ENCODE results near the gene FBRSL1. TPM values are rescaled to one million over a fixed set of nuclear protein-coding genes. Genes with fewer than 3 reads are reported as not detected.
A peak's percentile ranks its signal among the peaks of the same experiment; 100 is the strongest.

The FBRSL1 gene
- polyA plus RNA-seq, 3 donors = 0.39 to 28.7 (median 0.74) TPM

DNA sequence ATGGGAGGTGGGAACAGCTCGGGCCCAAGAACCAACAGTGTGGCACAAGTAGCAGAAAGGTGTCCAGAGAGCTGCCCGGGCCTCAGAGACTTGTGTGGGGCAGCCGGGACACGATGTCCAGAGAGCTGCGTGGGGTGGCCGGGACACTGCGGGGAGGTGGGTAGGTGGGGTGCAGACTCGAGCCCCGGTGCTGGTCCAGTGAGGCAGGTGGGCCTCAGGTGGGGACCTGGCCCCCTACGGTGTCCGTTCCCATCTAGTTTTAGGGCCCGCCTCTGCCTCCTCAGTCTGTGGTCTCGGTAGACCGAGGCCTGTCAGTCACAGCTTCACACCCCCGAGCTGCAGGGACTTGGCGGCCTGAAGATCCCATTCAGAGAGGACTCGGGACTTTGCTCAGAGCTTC lies 6.3 kb upstream of the FBRSL1 start:
- H3K4me1 Mint-ChIP-seq = peaks cover 47% of the 10 kb centered on the region
- H3K4me3 ChIP-seq (replicated peaks in 1 of 3; ENCODE audit: low read depth in 2 of 3, low read length in 3 of 3) = no peak overlapping the region
- peaks cover 10 to 21% (median 14%) of the 10 kb centered on the region in 3 donors for H3K27me3 Mint-ChIP-seq (ENCODE audit: low read depth in 3 of 3)
- DNase-seq = no peak
- H3K27me3 ChIP-seq (ENCODE audit: control insufficient read depth in 2 of 2, insufficient read depth in 2 of 2, low read length in 2 of 2) = no peaks in the 10 kb centered on the region
- H2AFZ ChIP-seq (ENCODE audit: insufficient read depth, low read depth, low read length, poor library complexity, severe bottlenecking) = no peak overlapping the region
- H3K4me1 ChIP-seq (ENCODE audit: control insufficient read depth in 1 of 2, insufficient read depth in 2 of 2, low read length in 2 of 2) = peaks cover 50 to 62% of the 10 kb centered on the region in 2 donors
- H3K27ac ChIP-seq (ENCODE audit: low read depth in 1 of 2, low read length in 2 of 2) = no peak overlapping the region
- H3K79me2 ChIP-seq (ENCODE audit: insufficient read depth, low read length) = no peaks in the 10 kb centered on the region
- 93% methylated on average over 15 of the region's 17 CpGs for WGBS (ENCODE audit: insufficient coverage)
- H4K20me1 ChIP-seq (ENCODE audit: insufficient read depth, low read length) = no peaks in the 10 kb centered on the region
- intact Hi-C loops (cut with micrococcal nuclease) = no loop called here
- H3K27ac Mint-ChIP-seq = peak overlapping the region in 1 of 7 donors; percentile 63
- H3K9me3 ChIP-seq (replicated peaks in 1 of 2; ENCODE audit: control insufficient read depth in 1 of 2, insufficient read depth in 1 of 2, low read length in 2 of 2) = peaks cover 0 to 6% of the 10 kb centered on the region in 2 donors
- no peak overlapping the region for H3K9ac ChIP-seq (ENCODE audit: insufficient read depth, low read length, poor library complexity, severe bottlenecking)
- no peak overlapping the region for H3K4me2 ChIP-seq (replicated peaks; ENCODE audit: extremely low read depth, low read length, poor library complexity, severe bottlenecking)
- peaks cover 2 to 4% of the 10 kb centered on the region in 2 donors for H3K36me3 Mint-ChIP-seq
- peaks cover 0 to 7% (median 5%) of the 10 kb centered on the region in 7 donors for H3K9me3 Mint-ChIP-seq
- H3K36me3 ChIP-seq (replicated peaks in 1 of 2; ENCODE audit: control insufficient read depth in 1 of 2, insufficient read depth in 2 of 2, low read length in 2 of 2) = no peaks in the 10 kb centered on the region
- TF ChIP-seq, protein P1, sequence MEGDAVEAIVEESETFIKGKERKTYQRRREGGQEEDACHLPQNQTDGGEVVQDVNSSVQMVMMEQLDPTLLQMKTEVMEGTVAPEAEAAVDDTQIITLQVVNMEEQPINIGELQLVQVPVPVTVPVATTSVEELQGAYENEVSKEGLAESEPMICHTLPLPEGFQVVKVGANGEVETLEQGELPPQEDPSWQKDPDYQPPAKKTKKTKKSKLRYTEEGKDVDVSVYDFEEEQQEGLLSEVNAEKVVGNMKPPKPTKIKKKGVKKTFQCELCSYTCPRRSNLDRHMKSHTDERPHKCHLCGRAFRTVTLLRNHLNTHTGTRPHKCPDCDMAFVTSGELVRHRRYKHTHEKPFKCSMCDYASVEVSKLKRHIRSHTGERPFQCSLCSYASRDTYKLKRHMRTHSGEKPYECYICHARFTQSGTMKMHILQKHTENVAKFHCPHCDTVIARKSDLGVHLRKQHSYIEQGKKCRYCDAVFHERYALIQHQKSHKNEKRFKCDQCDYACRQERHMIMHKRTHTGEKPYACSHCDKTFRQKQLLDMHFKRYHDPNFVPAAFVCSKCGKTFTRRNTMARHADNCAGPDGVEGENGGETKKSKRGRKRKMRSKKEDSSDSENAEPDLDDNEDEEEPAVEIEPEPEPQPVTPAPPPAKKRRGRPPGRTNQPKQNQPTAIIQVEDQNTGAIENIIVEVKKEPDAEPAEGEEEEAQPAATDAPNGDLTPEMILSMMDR (IDR thresholded peaks at IDR 0.05) = no peak
- no peak overlapping the region for H3K4me3 Mint-ChIP-seq

DNA sequence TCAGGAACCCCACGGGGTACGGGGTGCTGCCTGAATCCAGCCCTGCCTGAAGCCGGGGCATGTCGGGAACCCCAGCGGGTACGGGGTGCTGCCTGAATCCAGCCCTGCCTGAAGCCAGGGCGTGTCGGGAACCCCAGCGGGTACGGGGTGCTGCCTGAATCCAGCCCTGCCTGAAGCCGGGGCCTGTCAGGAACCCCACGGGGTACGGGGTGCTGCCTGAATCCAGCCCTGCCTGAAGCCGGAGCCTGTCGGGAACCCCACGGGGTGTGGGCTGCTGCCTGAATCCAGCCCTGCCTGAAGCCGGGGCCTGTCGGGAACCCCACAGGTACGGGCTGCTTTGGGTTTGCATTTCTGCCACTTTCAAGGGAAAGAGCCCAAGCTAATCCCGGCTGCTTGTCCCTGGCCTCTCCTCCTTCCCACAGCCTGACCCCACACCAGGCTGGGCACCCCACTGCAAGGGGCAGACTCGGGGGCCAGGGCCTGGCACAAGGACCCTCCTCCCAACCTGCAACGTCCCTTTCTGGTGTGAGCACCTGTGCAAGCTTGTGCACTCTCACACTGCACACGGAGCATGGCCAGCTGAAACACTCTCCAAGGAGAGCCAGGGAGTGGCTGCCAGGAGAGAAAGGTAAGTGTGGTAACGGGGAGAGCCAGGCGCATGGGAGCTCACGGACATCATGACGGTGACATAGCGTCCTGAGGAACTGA lies 5.6 kb upstream of the FBRSL1 start:
- Mint-ChIP-seq H3K4me1 (peaks cover 48% of the 10 kb centered on the region), H3K9me3 (peaks cover 0 to 7% (median 5%) of the 10 kb centered on the region in 7 donors), H3K36me3 (peaks cover 2 to 4% of the 10 kb centered on the region in 2 donors), H3K27ac (no peak overlapping the region), H3K27me3 (ENCODE audit: low read depth in 3 of 3) (peaks cover 8 to 16% (median 14%) of the 10 kb centered on the region in 3 donors), H3K4me3 (no peak overlapping the region)
- Histone ChIP-seq H3K27ac (ENCODE audit: low read depth in 1 of 2, low read length in 2 of 2) (no peak overlapping the region), H2AFZ (ENCODE audit: insufficient read depth, low read depth, low read length, poor library complexity, severe bottlenecking) (no peak overlapping the region), H4K20me1 (ENCODE audit: insufficient read depth, low read length) (no peaks in the 10 kb centered on the region), H3K4me1 (ENCODE audit: control insufficient read depth in 1 of 2, insufficient read depth in 2 of 2, low read length in 2 of 2) (peaks cover 51 to 58% of the 10 kb centered on the region in 2 donors), H3K4me3 (replicated peaks in 1 of 3; ENCODE audit: low read depth in 2 of 3, low read length in 3 of 3) (no peak overlapping the region), H3K79me2 (ENCODE audit: insufficient read depth, low read length) (no peaks in the 10 kb centered on the region), H3K9ac (ENCODE audit: insufficient read depth, low read length, poor library complexity, severe bottlenecking) (no peak overlapping the region), H3K27me3 (ENCODE audit: control insufficient read depth in 2 of 2, insufficient read depth in 2 of 2, low read length in 2 of 2) (no peaks in the 10 kb centered on the region), H3K4me2 (replicated peaks; ENCODE audit: extremely low read depth, low read length, poor library complexity, severe bottlenecking) (no peak overlapping the region), H3K9me3 (replicated peaks in 1 of 2; ENCODE audit: control insufficient read depth in 1 of 2, insufficient read depth in 1 of 2, low read length in 2 of 2) (peaks cover 0 to 6% of the 10 kb centered on the region in 2 donors), H3K36me3 (replicated peaks in 1 of 2; ENCODE audit: control insufficient read depth in 1 of 2, insufficient read depth in 2 of 2, low read length in 2 of 2) (no peaks in the 10 kb centered on the region)
- no peak for DNase-seq
- intact Hi-C loops (cut with micrococcal nuclease) = no loop called here
- WGBS (ENCODE audit: insufficient coverage) = 93% methylated on average over 22 of the region's 28 CpGs
- TF ChIP-seq, protein P1 (IDR thresholded peaks at IDR 0.05) = no peak
